K562 (cell line): Measurements from ENCODE around the gene MRPS18B. TPM values are rescaled to one million over a fixed set of nuclear protein-coding genes. Genes with fewer than 3 reads are reported as not detected.

Source experiments
- ATAC-seq: fragments of 200-7000 bp; cut with Tn5 transposase; 3 replicates; pipeline ENCODE4 v1.9.1; 2020; ENCODE audit warnings: moderate library complexity
- BruUV-seq: library from RNA; stranded (reverse); fragments of 400-500 nt; replicated peaks from 2 replicates; lab custom pipeline; 2021; lab: Mats Ljungman, UMichigan
- CTCF ChIA-PET: fragments of 300-600 bp; formaldehyde crosslinking; extraction: SDS; loops from one replicate; lab custom pipeline; 2021; ENCODE audit warnings: low intra/inter-chr PET ratio; lab: Yijun Ruan, JAX
- POLR2A ChIA-PET: fragments of 300-600, 350-650 bp; sonication (Branson Sonifier 250); formaldehyde crosslinking; extraction: SDS; loops from one replicate; lab custom pipeline; 2021; ENCODE audit warnings: antibody characterized with exemption, inconsistent platforms; lab: Yijun Ruan, JAX
- DNase-seq, 4 experiments: peaks; one replicate each; pipeline versions ENCODE4 v3.0.0 to v3.0.0-alpha.2; 2011 to 2018; ENCODE audit warnings: low spot score in 3 of 4, mixed read lengths in 3 of 4; ENCODE audit errors: extremely low read depth in 1 of 4
- FAIRE-seq: peaks from 2 replicates; lab custom pipeline; 2011; peaks lifted over from hg19 to GRCh38; lab: Jason Lieb, UNC
- H2AFZ ChIP-seq: 2 replicates; pipeline ENCODE4 v1.6.0; 2011; ENCODE audit warnings: low read depth, low read length, control low read depth, inconsistent platforms
- H3K27ac ChIP-seq: fragments of 200-600 bp; 3 replicates; pipeline ENCODE4 v1.8.0; 2011; ENCODE audit warnings: low read depth, mild to moderate bottlenecking, control low read depth, inconsistent platforms, low read length, moderate library complexity, mixed read lengths; ENCODE audit errors: extremely low read depth
- H3K27me3 ChIP-seq, 2 experiments: fragments of 300-600 bp in 1 of 2; 2 replicates in 1 of 2; 3 replicates in 1 of 2; pipeline versions ENCODE4 v1.6.0 to v1.8.0; 2011; ENCODE audit warnings: inconsistent platforms in 2 of 2, low read length in 2 of 2, mild to moderate bottlenecking in 1 of 2, mixed read lengths in 1 of 2, moderate library complexity in 1 of 2; ENCODE audit not compliant: control insufficient read depth in 2 of 2, insufficient read depth in 2 of 2
- H3K36me3 ChIP-seq: fragments of 300-600 bp; 3 replicates; pipeline ENCODE4 v1.8.0; 2011; ENCODE audit warnings: mild to moderate bottlenecking, low read length, inconsistent platforms; ENCODE audit not compliant: control insufficient read depth, insufficient read depth
- H3K4me1 ChIP-seq, 2 experiments: fragments of 200-600 bp in 1 of 2; replicated peaks in 1 of 2; 2 replicates in 1 of 2; 3 replicates in 1 of 2; pipeline versions ENCODE4 v1.5.1 to v1.8.0; 2011; ENCODE audit warnings: inconsistent platforms in 2 of 2, low read length in 2 of 2, mild to moderate bottlenecking in 1 of 2, mixed read lengths in 1 of 2, moderate library complexity in 1 of 2; ENCODE audit not compliant: control insufficient read depth in 2 of 2, insufficient read depth in 2 of 2
- H3K4me2 ChIP-seq: 2 replicates; pipeline ENCODE4 v1.6.1; 2011; ENCODE audit warnings: low read length, control low read depth, inconsistent platforms, mixed read lengths; ENCODE audit not compliant: insufficient read depth
- H3K4me3 ChIP-seq: fragments of 200-600 bp; sonication (generic), shearing (Covaris generic); 2 replicates; pipeline ENCODE4 v1.5.1; 2016; ENCODE audit warnings: control low read depth, inconsistent platforms
- H3K79me2 ChIP-seq: fragments of 200-600 bp; 3 replicates; pipeline ENCODE4 v1.8.0; 2011; ENCODE audit warnings: low read length, inconsistent platforms; ENCODE audit not compliant: control insufficient read depth, insufficient read depth
- H3K9ac ChIP-seq, 2 experiments: 2 replicates each; pipeline versions ENCODE4 v1.6.0 to v1.6.1; 2011; ENCODE audit warnings: low read depth in 2 of 2, low read length in 2 of 2, control low read depth in 1 of 2, inconsistent platforms in 1 of 2, mild to moderate bottlenecking in 1 of 2, mixed read lengths in 1 of 2; ENCODE audit not compliant: insufficient read depth in 1 of 2
- H3K9me1 ChIP-seq: one replicate; pipeline ENCODE4 v1.6.0; 2011; ENCODE audit warnings: inconsistent platforms, mild to moderate bottlenecking, low read length, moderate library complexity; ENCODE audit not compliant: control insufficient read depth, insufficient read depth
- H3K9me3 ChIP-seq: replicated peaks from 2 replicates; pipeline ENCODE4 v1.5.1; 2011; ENCODE audit warnings: low read depth, low read length, inconsistent platforms; ENCODE audit not compliant: control insufficient read depth, insufficient read depth
- H4K20me1 ChIP-seq: replicated peaks from 2 replicates; pipeline ENCODE4 v1.6.1; 2011; ENCODE audit warnings: low read length, inconsistent platforms, mixed read lengths; ENCODE audit not compliant: control insufficient read depth, insufficient read depth
- CHCHD3 ChIP-seq: fragments of 250-450 bp; sonication (Bioruptor Pico); IDR thresholded peaks from 2 replicates; pipeline ENCODE4 v2.1.2; 2022; ENCODE audit warnings: mild to moderate bottlenecking
- ESRRA ChIP-seq: fragments of 450-650 bp; IDR thresholded peaks from 2 replicates; pipeline ENCODE4 v1.6.1; 2014; ENCODE audit warnings: low read depth, mild to moderate bottlenecking, moderate library complexity, borderline replicate concordance
- HNRNPL ChIP-seq: fragments of 200-400 bp; formaldehyde crosslinking; IDR thresholded peaks from 2 replicates; pipeline ENCODE4 v1.6.1; 2017; ENCODE audit warnings: low read depth, mild to moderate bottlenecking, low read length
- NFIC ChIP-seq: fragments of 450-650 bp; IDR thresholded peaks from 2 replicates; pipeline ENCODE4 v1.6.1; 2017; ENCODE audit warnings: mild to moderate bottlenecking, inconsistent platforms
- NFYB ChIP-seq: IDR thresholded peaks from 2 replicates; pipeline ENCODE4 v1.6.1; 2011; ENCODE audit warnings: mild to moderate bottlenecking, moderate library complexity; ENCODE audit not compliant: insufficient read length; ENCODE audit errors: extremely low read depth
- RBFOX2 ChIP-seq: fragments of 200-400 bp; formaldehyde crosslinking; IDR thresholded peaks from 2 replicates; pipeline ENCODE4 v1.6.1; 2017; ENCODE audit warnings: low read depth, mild to moderate bottlenecking, low read length, moderate library complexity
- ZNF165 ChIP-seq: fragments of 250-450 bp; sonication (Bioruptor Pico); IDR thresholded peaks from 2 replicates; pipeline ENCODE4 v1.4.0; 2020; ENCODE audit warnings: borderline replicate concordance
- ZNF395 ChIP-seq: fragments of 200-800 bp; sonication (Bioruptor generic); IDR thresholded peaks from 2 replicates; pipeline ENCODE4 v1.6.1; 2017; ENCODE audit warnings: missing genetic modification characterization, missing compliant biosample characterization
- ZNF511 ChIP-seq: sonication (generic); formaldehyde crosslinking; IDR thresholded peaks from 2 replicates; pipeline ENCODE4 v1.8.0; 2022; ENCODE audit warnings: mild to moderate bottlenecking, missing genetic modification reagents
- WGBS: fragments of 100-300 bp; shearing (Covaris generic); methylation state at CpG from one replicate; pipeline ENCODE4 v1.1.6; 2016; ENCODE audit warnings: low coverage, mixed read lengths; ENCODE audit not compliant: insufficient coverage; ENCODE audit errors: missing lambda C conversion rate; 5-methylcytosine and 5-hydroxymethylcytosine counted together
- in situ Hi-C: fragments of 300-500 bp; cut with MboI; formaldehyde crosslinking; loops from 4 replicates; pipeline ENCODE4 v1.15.0; 2018; ENCODE audit warnings: inconsistent platforms, mixed read lengths
- intact Hi-C: fragments of 100-400 bp; cut with micrococcal nuclease; formaldehyde crosslinking; loops from 2 replicates; pipeline ENCODE4 v1.14.2; 2022
- polyA plus RNA-seq, 8 experiments: library from polyadenylated mRNA; depleted of rRNA in 4 of 8; stranded (reverse) in 5 of 8; unstranded in 3 of 8; fragments of >200 nt; fragmentation: Nextera tagmentation in 2 of 8; fragmentation: Illumina TruSeq in 1 of 8; extraction: Ambion mirVana in 2 of 8; extraction: Trizol in 1 of 8; gene quantifications; 2 replicates each; pipeline versions ENCODE4 v1.2.1 to v1.2.3, GENCODE V29; 2011 to 2014; ENCODE audit warnings: inconsistent platforms in 1 of 8, missing spikeins in 1 of 8
- total RNA-seq, 7 experiments: library from RNA; depleted of rRNA in 6 of 7; stranded (reverse); fragments of >200 nt in 6 of 7; fragmentation: Illumina TruSeq in 2 of 7; extraction: Trizol in 2 of 7; gene quantifications; 2 replicates each; pipeline versions ENCODE4 v1.2.1 to v1.2.3, GENCODE V29; 2011 to 2021; ENCODE audit warnings: low replicate concordance in 1 of 7

The MRPS18B gene
- total and polyA plus RNA-seq, 9 of the 15 experiments (the other 6 are each of a cell fraction or from before 2014, with no cell fraction given): 132 to 383 (median 178) TPM

- H3K4me2 ChIP-seq: no peak overlapping the region
- peaks cover 3 to 4% of the 10 kb centered on the region in 2 experiments; a peak in 3 of 5 replicates for H3K4me1 ChIP-seq
- peak overlapping the region in 1 of 2 experiments; percentile 0; a peak in 1 of 4 replicates for H3K9ac ChIP-seq
- H2AFZ ChIP-seq: no peak overlapping the region
- peaks cover 5% of the 10 kb centered on the region; the same call in 1 of the 2 replicates for H4K20me1 ChIP-seq
- peaks cover 98% of the 10 kb centered on the region for H3K36me3 ChIP-seq
- no peak for ATAC-seq
- FAIRE-seq: no peak
- peaks cover 5% of the 10 kb centered on the region for H3K9me1 ChIP-seq
- 95% methylated on average over 15 of the region's 15 CpGs for WGBS
- H3K27ac ChIP-seq: no peak overlapping the region; the same call in 2 of the 3 replicates
- ChIA-PET CTCF (no interaction called here), POLR2A (interaction anchor here (0.7 to 3.1 kb wide), 12 partner anchors 9 to 287 kb away, joined by 3 to 52 read pairs (median 8); partner anchors contain the start of genes ABCF1, MRPS18B, PPP1R10 and PRR3)
- BruUV-seq: no TSS peak
- intact Hi-C loops (no loop called here), in situ Hi-C loops (no loop called here)
- peaks cover 29% of the 10 kb centered on the region for H3K79me2 ChIP-seq
- DNase-seq: no peak
- H3K27me3 ChIP-seq: no peaks in the 10 kb centered on the region
- no peak overlapping the region for H3K4me3 ChIP-seq
- H3K9me3 ChIP-seq: no peaks in the 10 kb centered on the region
- TF ChIP-seq ZNF165 (no peak), RBFOX2 (0 out of 2 replicates have a peak, but pooled peaks have one; percentile 30)
Observed at GRCh38 chr6:30589754-30590358, 27.8 kb upstream of the MRPS18B start.

- ATAC-seq: no peak
- POLR2A ChIA-PET: interaction anchor here (0.7 to 3.1 kb wide), 16 partner anchors 8 to 286 kb away, joined by 3 to 52 read pairs (median 5); partner anchors contain the start of genes ABCF1, MRPS18B, PPP1R10 and PRR3
- peaks cover 29% of the 10 kb centered on the region for H3K79me2 ChIP-seq
- no peak for FAIRE-seq
- WGBS: 88% methylated on average over 8 of the region's 8 CpGs
- H4K20me1 ChIP-seq: peaks cover 5% of the 10 kb centered on the region; the same call in 1 of the 2 replicates
- H3K27me3 ChIP-seq: no peaks in the 10 kb centered on the region
- no peak overlapping the region for H2AFZ ChIP-seq
- H3K27ac ChIP-seq: peak overlapping the region; percentile 8; the same call in 1 of the 3 replicates
- no peak for DNase-seq
- intact Hi-C loops: no loop called here
- in situ Hi-C loops: no loop called here
- no peak overlapping the region for H3K4me3 ChIP-seq
- TF ChIP-seq RBFOX2 (0 out of 2 replicates have a peak, but pooled peaks have one; percentile 1), NFYB (no peak), ESRRA (peak; percentile 59; the same call in 1 of the 2 replicates), HNRNPL (no peak), CHCHD3 (CRISPR knock-in tag) (no peak), ZNF511 (CRISPR knock-in tag) (no peak), NFIC (no peak), ZNF395 (CRISPR knock-in tag) (no peak)
- H3K9ac ChIP-seq: no peak overlapping the region; a peak in 1 of 4 replicates
- no peaks in the 10 kb centered on the region for H3K9me3 ChIP-seq
- H3K4me1 ChIP-seq: peaks cover 3 to 4% of the 10 kb centered on the region in 2 experiments; a peak in 3 of 5 replicates
- no peak overlapping the region for H3K4me2 ChIP-seq
- peaks cover 98% of the 10 kb centered on the region for H3K36me3 ChIP-seq
- peaks cover 5% of the 10 kb centered on the region for H3K9me1 ChIP-seq
- CTCF ChIA-PET: no interaction called here
- no TSS peak for BruUV-seq
Observed at GRCh38 chr6:30590509-30590908, 27.1 kb upstream of the MRPS18B start.
